H9 (cell line): ENCODE data around the gene OLR1. TPM values are rescaled to one million over a fixed set of nuclear protein-coding genes. Genes with fewer than 3 reads are reported as not detected.
A peak's percentile ranks its signal among the peaks of the same experiment; 100 is the strongest.

Source experiments
- DNase-seq: peaks from one replicate; pipeline ENCODE4 v3.0.0-alpha.2; 2017
- H2AFZ ChIP-seq: one replicate; pipeline ENCODE4 v1.6.1; 2013; ENCODE audit warnings: mild to moderate bottlenecking, low read length, control low read depth, moderate library complexity
- H2AK5ac ChIP-seq: 2 replicates; pipeline ENCODE4 v1.6.1; 2013; ENCODE audit warnings: low read length, control low read depth, mixed read lengths; ENCODE audit not compliant: insufficient read length
- H2BK120ac ChIP-seq: one replicate; pipeline ENCODE4 v1.6.1; 2013; ENCODE audit warnings: low read depth, mild to moderate bottlenecking, low read length, control low read depth, inconsistent platforms; ENCODE audit not compliant: poor library complexity, severe bottlenecking
- H2BK12ac ChIP-seq: 2 replicates; pipeline ENCODE4 v1.6.1; 2013; ENCODE audit warnings: low read length, control low read depth, mixed read lengths, low read depth; ENCODE audit not compliant: insufficient read length
- H2BK15ac ChIP-seq: 2 replicates; pipeline ENCODE4 v1.6.1; 2013; ENCODE audit warnings: low read depth, low read length, control low read depth
- H2BK20ac ChIP-seq: one replicate; pipeline ENCODE4 v1.6.1; 2013; ENCODE audit warnings: low read depth, mild to moderate bottlenecking, low read length, control low read depth, inconsistent platforms; ENCODE audit not compliant: poor library complexity, severe bottlenecking
- H2BK5ac ChIP-seq: 2 replicates; pipeline ENCODE4 v1.6.1; 2013; ENCODE audit warnings: low read length, control low read depth, mixed read lengths; ENCODE audit not compliant: insufficient read length
- H3K14ac ChIP-seq: 2 replicates; pipeline ENCODE4 v1.6.1; 2013; ENCODE audit warnings: low read length, control low read depth; ENCODE audit not compliant: insufficient read depth
- H3K18ac ChIP-seq: 2 replicates; pipeline ENCODE4 v1.6.1; 2013; ENCODE audit warnings: low read depth, mild to moderate bottlenecking, mixed read lengths, low read length, control low read depth; ENCODE audit not compliant: insufficient read length
- H3K23ac ChIP-seq: 2 replicates; pipeline ENCODE4 v1.6.1; 2013; ENCODE audit warnings: low read length, control low read depth, mixed read lengths, low read depth; ENCODE audit not compliant: insufficient read length
- H3K23me2 ChIP-seq: 2 replicates; pipeline ENCODE4 v1.6.1; 2013; ENCODE audit warnings: low read depth, mild to moderate bottlenecking, mixed read lengths, low read length, control low read depth; ENCODE audit not compliant: insufficient read length, poor library complexity, severe bottlenecking
- H3K27ac ChIP-seq: 2 replicates; pipeline ENCODE4 v1.5.1; 2013; ENCODE audit warnings: low read length, control low read depth, mixed read lengths, low read depth; ENCODE audit not compliant: insufficient read length
- H3K27me3 ChIP-seq: 2 replicates; pipeline ENCODE4 v1.6.1; 2013; ENCODE audit warnings: low read length, control low read depth, inconsistent platforms; ENCODE audit not compliant: insufficient read depth
- H3K4ac ChIP-seq: 2 replicates; pipeline ENCODE4 v1.6.1; 2013; ENCODE audit warnings: low read depth, mild to moderate bottlenecking, control low read depth, inconsistent platforms, low read length, moderate library complexity
- H3K4me1 ChIP-seq: 2 replicates; pipeline ENCODE4 v1.6.1; 2013; ENCODE audit warnings: low read length, control low read depth, inconsistent platforms; ENCODE audit not compliant: insufficient read depth
- H3K4me2 ChIP-seq: 2 replicates; pipeline ENCODE4 v1.6.1; 2013; ENCODE audit warnings: low read length, control low read depth, mixed read lengths; ENCODE audit not compliant: insufficient read length, insufficient read depth
- H3K56ac ChIP-seq: 2 replicates; pipeline ENCODE4 v1.6.1; 2013; ENCODE audit warnings: low read depth, mild to moderate bottlenecking, mixed read lengths, low read length, control low read depth; ENCODE audit not compliant: insufficient read length
- H3K79me1 ChIP-seq: 2 replicates; pipeline ENCODE4 v1.6.1; 2013; ENCODE audit warnings: low read depth, mild to moderate bottlenecking, moderate library complexity, low read length, control low read depth, inconsistent platforms; ENCODE audit not compliant: insufficient read depth, poor library complexity, severe bottlenecking
- H3K79me2 ChIP-seq: 2 replicates; pipeline ENCODE4 v1.6.1; 2013; ENCODE audit warnings: low read length, control low read depth, inconsistent platforms; ENCODE audit not compliant: insufficient read depth
- H3K9ac ChIP-seq: 2 replicates; pipeline ENCODE4 v1.6.1; 2013; ENCODE audit warnings: low read length, control low read depth, mixed read lengths; ENCODE audit not compliant: insufficient read length; ENCODE audit errors: extremely low read depth
- H3K9me3 ChIP-seq: one replicate; pipeline ENCODE4 v1.6.1; 2013; ENCODE audit warnings: low read depth, low read length, inconsistent platforms; ENCODE audit not compliant: control insufficient read depth
- H3T11ph ChIP-seq: one replicate; pipeline ENCODE4 v1.6.1; 2013; ENCODE audit warnings: mild to moderate bottlenecking, low read length, control low read depth, inconsistent platforms
- H4K20me1 ChIP-seq: one replicate; pipeline ENCODE4 v1.6.1; 2013; ENCODE audit not compliant: control insufficient read depth, insufficient read length, insufficient read depth
- H4K5ac ChIP-seq: 2 replicates; pipeline ENCODE4 v1.6.1; 2013; ENCODE audit warnings: low read depth, mild to moderate bottlenecking, mixed read lengths, low read length, control low read depth; ENCODE audit not compliant: insufficient read length
- H4K8ac ChIP-seq: replicated peaks from 2 replicates; pipeline ENCODE4 v1.6.1; 2013; ENCODE audit warnings: low read length, control low read depth, mixed read lengths, low read depth; ENCODE audit not compliant: insufficient read length
- H4K91ac ChIP-seq: 2 replicates; pipeline ENCODE4 v1.6.1; 2013; ENCODE audit warnings: low read depth, mild to moderate bottlenecking, moderate library complexity, mixed read lengths, low read length, control low read depth; ENCODE audit not compliant: insufficient read length
- H3K27ac Mint-ChIP-seq, 3 experiments: 2 replicates in 2 of 3; 3 replicates in 1 of 3; pipeline ENCODE4 v1.8.0; 2020 to 2021; ENCODE audit warnings: mixed read lengths in 3 of 3, mild to moderate bottlenecking in 1 of 3, moderate library complexity in 1 of 3
- H3K27me3 Mint-ChIP-seq: 2 replicates; pipeline ENCODE4 v1.8.0; 2021; ENCODE audit warnings: low read depth, mild to moderate bottlenecking, moderate library complexity, mixed read lengths
- H3K36me3 Mint-ChIP-seq, 3 experiments: 2 replicates in 2 of 3; 3 replicates in 1 of 3; pipeline ENCODE4 v1.8.0; 2020 to 2021; ENCODE audit warnings: low read depth in 3 of 3, mixed read lengths in 3 of 3; ENCODE audit not compliant: insufficient read depth in 1 of 3
- H3K4me1 Mint-ChIP-seq, 2 experiments: 2 replicates each; pipeline ENCODE4 v1.8.0; 2020; ENCODE audit warnings: mixed read lengths in 2 of 2
- H3K4me3 Mint-ChIP-seq, 2 experiments: 2 replicates in 1 of 2; 3 replicates in 1 of 2; pipeline ENCODE4 v1.8.0; 2020 to 2021; ENCODE audit warnings: mild to moderate bottlenecking in 2 of 2, mixed read lengths in 2 of 2, moderate library complexity in 1 of 2
- H3K9me3 Mint-ChIP-seq, 2 experiments: 2 replicates in 1 of 2; 3 replicates in 1 of 2; pipeline ENCODE4 v1.8.0; 2020; ENCODE audit warnings: mild to moderate bottlenecking in 2 of 2, mixed read lengths in 2 of 2, moderate library complexity in 1 of 2
- CTCF ChIP-seq: fragments of 200-600 bp; sonication (generic); conservative IDR thresholded peaks from 3 replicates; pipeline ENCODE4 v1.8.0; 2021; ENCODE audit warnings: antibody characterized with exemption, mild to moderate bottlenecking
- WGBS: extraction: QIAGEN DNeasy Blood & Tissue Kit; methylation state at CpG from one replicate; pipeline ENCODE4 v1.1.7; 2013; ENCODE audit warnings: missing lambda C conversion rate, low lambda C conversion rate, mixed read lengths; ENCODE audit not compliant: insufficient read length; ENCODE audit errors: extremely low coverage; 5-methylcytosine and 5-hydroxymethylcytosine counted together
- total RNA-seq: library from RNA; stranded (reverse); gene quantifications from 2 replicates; pipeline ENCODE4 v1.2.1, GENCODE V29; 2021

OLR1 gene
- total RNA-seq, 1 experiment from 2014 or later = not detected

- no peak overlapping the region for H4K5ac ChIP-seq
- WGBS = no CpG with 5 or more reads among the region's 25 CpGs
- Mint-ChIP-seq H3K27ac (peak overlapping the region in 2 of 3 experiments; percentile 52 to 88; a peak in 2 of 7 replicates), H3K27me3 (no peaks in the 10 kb centered on the region), H3K36me3 (no peaks in the 10 kb centered on the region; a peak in 1 of 7 replicates), H3K9me3 (no peaks in the 10 kb centered on the region; a peak in 1 of 5 replicates), H3K4me3 (peak overlapping the region in 1 of 2 experiments; percentile 99; a peak in 2 of 5 replicates), H3K4me1 (peaks cover 25 to 26% of the 10 kb centered on the region in 2 experiments)
- H4K20me1 ChIP-seq = peaks cover 3% of the 10 kb centered on the region
- TF ChIP-seq CTCF = no peak
- H3K9me3 ChIP-seq = no peaks in the 10 kb centered on the region
- H3K27ac ChIP-seq = no peak overlapping the region
- peak overlapping the region; percentile 58 for H4K91ac ChIP-seq
- H3K79me1 ChIP-seq = peaks cover 8% of the 10 kb centered on the region
- no peak overlapping the region for H2BK120ac ChIP-seq
- H2BK20ac ChIP-seq = no peak overlapping the region
- peaks cover 6% of the 10 kb centered on the region for H3K4me1 ChIP-seq
- H3K23ac ChIP-seq = no peak overlapping the region
- H3K27me3 ChIP-seq = no peaks in the 10 kb centered on the region
- no peak overlapping the region for H2AFZ ChIP-seq
- H3K23me2 ChIP-seq = peaks cover 12% of the 10 kb centered on the region
- H4K8ac ChIP-seq = no peak overlapping the region
- no peak overlapping the region for H3K56ac ChIP-seq
- no peak overlapping the region for H2BK5ac ChIP-seq
- H2BK12ac ChIP-seq = no peak overlapping the region
- no peak overlapping the region for H3K4me2 ChIP-seq
- DNase-seq = no peak
- H3K9ac ChIP-seq = no peak overlapping the region
- H3K4ac ChIP-seq = no peak overlapping the region; the same call in 1 of the 2 replicates
- H2AK5ac ChIP-seq = no peak overlapping the region
- H2BK15ac ChIP-seq = no peak overlapping the region
- H3K14ac ChIP-seq = no peak overlapping the region
- no peak overlapping the region for H3K18ac ChIP-seq
- H3K79me2 ChIP-seq = peaks cover 3% of the 10 kb centered on the region; the same call in 1 of the 2 replicates
- H3T11ph ChIP-seq = no peak overlapping the region
These were observed 39.4 kb upstream of the OLR1 start for GRCh38 chr12:10211101-10211939.
